Placental pericyte (primary cell): Measurements from ENCODE around the gene ARHGAP22. TPM values are rescaled to one million over a fixed set of nuclear protein-coding genes. Genes with fewer than 3 reads are reported as not detected.

Experiments used
- small RNA-seq: library from RNA; depleted of rRNA; stranded (forward); fragments of <200 nt; gene quantifications from one replicate; pipeline ENCODE3, GENCODE V24; 2012; ENCODE audit warnings: low replicate concordance
- total RNA-seq: library from RNA; depleted of rRNA; stranded (reverse); fragments of >200 nt; gene quantifications from 2 replicates; pipeline ENCODE4 v1.2.3, GENCODE V29; 2012

ARHGAP22 gene
- total RNA-seq, result 7.0 and 140 TPM in 2 replicates

GRCh38 chr10:48604991-48605508 lies at the start of gene ARHGAP22:
ARHGAP22 (minus strand) TSS chr10:48605073; CDS start chr10:48604796, 277 bp downstream.

Small RNA genes lying within 50 kb of the gene (small RNA-seq; reads per million reads assigned to genes)
- not detected for gene AC016397.1

Other genes with a start within 250 kb of the ARHGAP22 start
- under 0.01 TPM in 1 of 2 replicates, not detected in the other for gene WDFY4, start 79.8 kb upstream of the ARHGAP22 start, total RNA-seq